Common myeloid progenitor, CD34-positive (primary cell): ENCODE data around the gene CDH13.

Experiments
- CTCF ChIA-PET: fragments of 350-600 bp; sonication (Branson Sonifier 250); formaldehyde crosslinking; loops from one replicate; lab custom pipeline; 2021; ENCODE audit warnings: antibody characterized with exemption; lab: Charles Lee
- POLR2A ChIA-PET: fragments of 350-600 bp; sonication (Branson Sonifier 250); formaldehyde crosslinking; loops from one replicate; lab custom pipeline; 2021; ENCODE audit warnings: antibody characterized with exemption; lab: Charles Lee
- DNase-seq, 3 donors: peaks; one replicate each; pipeline versions ENCODE4 v3.0.0 to v3.0.0-alpha.2; 2013
- H3K27ac ChIP-seq, 2 experiments: 1 replicate in 1 of 2; 2 replicates in 1 of 2; pipeline ENCODE4 v1.7.0; 2013; ENCODE audit warnings: inconsistent platforms in 2 of 2, low read length in 2 of 2, mild to moderate bottlenecking in 2 of 2, low read depth in 1 of 2, moderate library complexity in 1 of 2; ENCODE audit not compliant: severe bottlenecking in 2 of 2, insufficient read depth in 1 of 2, poor library complexity in 1 of 2
- H3K27me3 ChIP-seq, 5 experiments: replicated peaks in 2 of 5; 1 replicate in 3 of 5; 2 replicates in 2 of 5; pipeline versions ENCODE4 v1.6.1 to v1.7.0; 2013; ENCODE audit warnings: low read length in 4 of 5, mild to moderate bottlenecking in 2 of 5, moderate library complexity in 2 of 5, inconsistent platforms in 1 of 5; ENCODE audit not compliant: insufficient read depth in 5 of 5, control insufficient read depth in 4 of 5
- H3K36me3 ChIP-seq, 4 experiments: 1 replicate in 2 of 4; 2 replicates in 2 of 4; pipeline versions ENCODE4 v1.6.1 to v1.7.0; 2013; ENCODE audit warnings: low read length in 3 of 4, control low read depth in 1 of 4, mild to moderate bottlenecking in 1 of 4; ENCODE audit not compliant: control insufficient read depth in 4 of 4, insufficient read depth in 4 of 4
- H3K4me1 ChIP-seq, 4 experiments: 1 replicate in 3 of 4; 2 replicates in 1 of 4; pipeline versions ENCODE4 v1.6.1 to v1.7.1; 2013; ENCODE audit warnings: low read length in 3 of 4, mild to moderate bottlenecking in 3 of 4, control low read depth in 1 of 4, inconsistent platforms in 1 of 4, moderate library complexity in 1 of 4; ENCODE audit not compliant: control insufficient read depth in 4 of 4, insufficient read depth in 4 of 4; ENCODE audit errors: control extremely low read depth in 1 of 4
- H3K4me3 ChIP-seq, 7 experiments: 1 replicate in 4 of 7; 2 replicates in 3 of 7; pipeline versions ENCODE4 v1.5.1 to v1.7.0; 2013; ENCODE audit warnings: mild to moderate bottlenecking in 7 of 7, low read length in 6 of 7, moderate library complexity in 6 of 7, inconsistent platforms in 2 of 7, low read depth in 2 of 7, control low read depth in 1 of 7; ENCODE audit not compliant: insufficient read depth in 4 of 7, control insufficient read depth in 1 of 7; ENCODE audit errors: extremely low read depth in 1 of 7
- H3K9me3 ChIP-seq, 5 experiments: 1 replicate in 4 of 5; 2 replicates in 1 of 5; pipeline versions ENCODE4 v1.6.1 to v1.7.1; 2013; ENCODE audit warnings: low read length in 4 of 5, mild to moderate bottlenecking in 2 of 5, inconsistent platforms in 1 of 5, low read depth in 1 of 5, moderate library complexity in 1 of 5; ENCODE audit not compliant: control insufficient read depth in 4 of 5, insufficient read depth in 2 of 5; ENCODE audit errors: control extremely low read depth in 1 of 5
- whole genome bisulfite sequencing: methylation state at CpG from one replicate; pipeline ENCODE4 v1.1.5; 2013; ENCODE audit not compliant: insufficient coverage; 5-methylcytosine and 5-hydroxymethylcytosine counted together

CDH13 gene

GRCh38 chr16:82700541-82701235 is 73.9 kb downstream of the CDH13 start:
- peaks cover 0 to 12% (median 0%) of the 10 kb centered on the region in 4 experiments for H3K4me1 ChIP-seq
- H3K27ac ChIP-seq, result no peak overlapping the region
- peak; percentile 37 to 68 (median 53) for DNase-seq
- ChIA-PET POLR2A (interaction anchor here (0.6 kb wide), 1 partner anchor 10 kb away, joined by 3 read pairs; no protein-coding TSS in a partner anchor), CTCF (no interaction called here)
- peaks cover 0 to 5% (median 0%) of the 10 kb centered on the region in 5 experiments for H3K27me3 ChIP-seq
- no CpG with 5 or more reads among the region's 5 CpGs for WGBS
- no peaks in the 10 kb centered on the region for H3K36me3 ChIP-seq
- H3K9me3 ChIP-seq, result no peaks in the 10 kb centered on the region
- no peak overlapping the region for H3K4me3 ChIP-seq

DNA sequence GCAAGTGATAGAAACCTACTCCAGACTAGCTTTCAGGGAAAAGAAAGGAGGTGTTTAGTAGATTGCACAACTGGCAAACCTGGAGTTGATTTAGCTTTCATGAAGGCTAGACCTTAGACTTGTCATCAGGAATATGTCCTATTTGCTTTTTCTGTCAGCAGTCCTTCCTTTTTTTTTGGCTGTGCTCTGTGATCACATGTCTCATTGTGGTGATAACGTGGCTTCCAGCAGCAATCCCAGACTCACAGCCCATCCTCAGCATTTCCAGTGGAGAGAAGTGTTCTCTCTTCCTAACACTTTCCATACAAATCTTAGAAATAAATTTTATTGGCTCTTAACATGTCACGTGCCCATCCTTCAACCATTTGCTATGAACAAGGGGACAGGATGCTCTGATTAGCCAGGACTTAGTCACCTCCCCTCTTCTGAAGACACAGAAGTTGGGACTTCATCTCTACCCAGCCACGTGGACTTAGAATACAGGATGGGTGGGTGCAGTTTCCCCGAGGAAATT is 74.7 kb downstream of the CDH13 start:
- POLR2A ChIA-PET, result interaction anchor here (0.6 kb wide), 1 partner anchor 10 kb away, joined by 3 read pairs; no protein-coding TSS in a partner anchor

GRCh38 chr16:82703161-82703560 is 76.4 kb downstream of the CDH13 start:
- Histone ChIP-seq H3K36me3 (no peaks in the 10 kb centered on the region), H3K4me3 (no peak overlapping the region), H3K27ac (no peak overlapping the region), H3K4me1 (peaks cover 0 to 12% (median 0%) of the 10 kb centered on the region in 4 experiments), H3K9me3 (no peaks in the 10 kb centered on the region), H3K27me3 (peaks cover 0 to 5% (median 2%) of the 10 kb centered on the region in 5 experiments)
- ChIA-PET POLR2A (no interaction called here), CTCF (no interaction called here)
- DNase-seq, result no peak
- 83% methylated on average over 1 of the region's 2 CpGs for WGBS

More for the DNA sequence above, 74.7 kb downstream of the CDH13 start:
- Histone ChIP-seq H3K4me3 (no peak overlapping the region), H3K9me3 (no peaks in the 10 kb centered on the region), H3K36me3 (no peaks in the 10 kb centered on the region), H3K4me1 (peaks cover 0 to 12% (median 0%) of the 10 kb centered on the region in 4 experiments), H3K27ac (no peak overlapping the region), H3K27me3 (peaks cover 0 to 5% (median 1%) of the 10 kb centered on the region in 5 experiments)
- CTCF ChIA-PET, result no interaction called here
- 67% methylated on average over 3 of the region's 4 CpGs for WGBS
- DNase-seq, result peak in 1 of 3 donors; percentile 1

- WGBS, result 78% methylated on average over 3 of the region's 7 CpGs
- POLR2A ChIA-PET, result no interaction called here
- Histone ChIP-seq H3K27me3 (peaks cover 0 to 5% (median 2%) of the 10 kb centered on the region in 5 experiments), H3K9me3 (no peaks in the 10 kb centered on the region), H3K27ac (no peak overlapping the region), H3K4me1 (peaks cover 0 to 12% (median 0%) of the 10 kb centered on the region in 4 experiments), H3K36me3 (no peaks in the 10 kb centered on the region), H3K4me3 (no peak overlapping the region)
- no peak for DNase-seq
- CTCF ChIA-PET, result no interaction called here
These were observed 77.4 kb downstream of the CDH13 start for GRCh38 chr16:82703871-82704768.

GRCh38 chr16:82709987-82710386 is 83.2 kb downstream of the CDH13 start:
- no peak overlapping the region for H3K4me3 ChIP-seq
- CTCF ChIA-PET, result no interaction called here
- no CpG with 5 or more reads among the region's 3 CpGs for WGBS

DNA sequence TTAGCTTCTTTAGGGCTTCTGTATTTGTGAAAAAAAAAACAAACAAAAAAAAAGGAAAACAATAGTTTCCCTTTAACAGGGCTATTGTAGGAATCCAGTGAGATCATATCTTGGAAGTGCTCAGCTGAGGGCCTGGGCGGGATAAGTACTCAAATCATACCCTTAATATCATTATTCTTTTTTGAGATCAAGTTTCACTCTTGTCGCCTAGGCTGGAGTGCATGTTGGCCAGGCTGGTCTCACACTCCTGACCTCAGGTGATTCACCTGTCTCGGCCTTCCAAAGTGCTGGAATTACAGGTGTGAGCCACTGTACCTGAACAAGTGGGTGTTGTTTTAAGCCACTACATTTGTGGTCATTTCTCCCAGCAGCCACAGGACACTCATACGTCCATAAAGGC is 87.0 kb downstream of the CDH13 start:
- Histone ChIP-seq H3K9me3 (no peaks in the 10 kb centered on the region), H3K36me3 (no peaks in the 10 kb centered on the region), H3K4me1 (no peaks in the 10 kb centered on the region), H3K27me3 (peaks cover 0 to 10% (median 2%) of the 10 kb centered on the region in 5 experiments), H3K4me3 (no peak overlapping the region), H3K27ac (no peak overlapping the region)
- no peak for DNase-seq
- WGBS, result 98% methylated on average over 4 of the region's 4 CpGs
- ChIA-PET POLR2A (no interaction called here), CTCF (no interaction called here)

More at GRCh38 chr16:82709987-82710386, 83.2 kb downstream of the CDH13 start:
- no peaks in the 10 kb centered on the region for H3K9me3 ChIP-seq
- H3K36me3 ChIP-seq, result no peaks in the 10 kb centered on the region
- no peak overlapping the region for H3K27ac ChIP-seq
- peaks cover 0 to 4% (median 0%) of the 10 kb centered on the region in 5 experiments for H3K27me3 ChIP-seq
- no peak for DNase-seq
- no peaks in the 10 kb centered on the region for H3K4me1 ChIP-seq
- POLR2A ChIA-PET, result no interaction called here
